Right kidney (tissue), 9 donors: ENCODE data around the gene SUSD1.
"Not testable (repeated sequence)": the region's sequence is repeated elsewhere in the genome, so short reads cannot be mapped to it uniquely, and the experiment has no call there.

Experiments used
- DNase-seq: peaks from one replicate; pipeline ENCODE4 v3.0.0-alpha.2; 2016
- long read RNA-seq, 8 donors: transcript quantifications; one replicate each; lab custom pipeline, GENCODE V29; 2026

Gene SUSD1
- long read RNA-seq, donor 1, partial matches to known transcripts, result 8 of 9 reads
- long read RNA-seq, donor 1, other reads (novel, unspliced or antisense), result 0 of 9 reads
- long read RNA-seq, donor 2, partial matches to known transcripts, result 0 of 1 reads
- long read RNA-seq, donor 2, other reads (novel, unspliced or antisense), result 0 of 1 reads
- long read RNA-seq, donor 3, partial matches to known transcripts, result 8 of 9 reads
- long read RNA-seq, donor 3, other reads (novel, unspliced or antisense), result 0 of 9 reads
- long read RNA-seq, donor 4, result 0 reads
- long read RNA-seq, donor 5, partial matches to known transcripts, result 9 of 10 reads
- long read RNA-seq, donor 5, other reads (novel, unspliced or antisense), result 0 of 10 reads
- long read RNA-seq, donor 6, partial matches to known transcripts, result 0 of 2 reads
- long read RNA-seq, donor 6, other reads (novel, unspliced or antisense), result 0 of 2 reads
- long read RNA-seq, donor 7, result 0 reads
- long read RNA-seq, donor 8, partial matches to known transcripts, result 0 of 4 reads
- long read RNA-seq, donor 8, other reads (novel, unspliced or antisense), result 0 of 4 reads

DNA sequence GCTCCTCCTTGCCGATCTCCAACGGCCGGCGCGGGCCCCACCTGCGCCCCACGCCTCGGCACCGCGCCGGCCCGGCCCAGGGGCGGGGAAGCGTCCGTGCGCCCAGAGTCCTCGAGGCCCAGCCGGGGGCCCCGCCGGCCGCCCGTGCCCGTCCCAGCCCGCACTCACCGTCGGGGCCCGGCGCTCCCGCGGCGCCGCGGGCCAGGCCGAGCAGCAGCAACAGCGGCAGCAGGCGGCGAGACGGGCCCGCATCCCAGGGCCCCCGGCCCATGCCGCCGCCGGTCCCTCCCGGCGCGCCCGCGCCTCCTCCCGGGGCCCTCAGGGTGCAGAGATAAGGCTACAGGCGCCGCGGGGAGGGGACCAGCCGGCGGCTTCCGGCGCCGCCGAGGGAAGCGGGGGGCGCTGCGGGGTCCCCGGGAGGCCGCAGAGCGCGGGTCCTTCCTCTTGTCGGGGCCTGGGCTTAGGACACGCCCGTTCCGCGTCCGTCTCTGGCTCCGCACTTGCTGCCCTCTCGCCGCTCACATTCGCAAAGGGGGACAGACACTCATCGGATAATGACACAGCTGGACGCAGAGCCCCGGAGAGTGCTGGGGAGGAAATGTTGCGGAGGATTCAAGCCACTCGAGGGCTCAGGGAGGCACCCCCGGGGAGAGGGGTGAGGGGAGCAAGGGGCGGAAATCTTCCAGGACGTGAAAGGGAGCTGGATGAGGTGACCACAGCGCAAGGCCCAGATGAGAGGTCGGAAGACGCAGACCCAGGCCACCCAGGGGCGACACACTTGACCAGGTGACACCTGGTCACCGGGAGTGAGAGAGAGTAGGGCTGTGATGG, at the start of gene SUSD1:
Gene SUSD1 (minus strand): TSS at position 333 of the 831 bp plus-strand sequence. CDS start 62 bp downstream, at position 271.
- peak; percentile 80 for DNase-seq

DNA sequence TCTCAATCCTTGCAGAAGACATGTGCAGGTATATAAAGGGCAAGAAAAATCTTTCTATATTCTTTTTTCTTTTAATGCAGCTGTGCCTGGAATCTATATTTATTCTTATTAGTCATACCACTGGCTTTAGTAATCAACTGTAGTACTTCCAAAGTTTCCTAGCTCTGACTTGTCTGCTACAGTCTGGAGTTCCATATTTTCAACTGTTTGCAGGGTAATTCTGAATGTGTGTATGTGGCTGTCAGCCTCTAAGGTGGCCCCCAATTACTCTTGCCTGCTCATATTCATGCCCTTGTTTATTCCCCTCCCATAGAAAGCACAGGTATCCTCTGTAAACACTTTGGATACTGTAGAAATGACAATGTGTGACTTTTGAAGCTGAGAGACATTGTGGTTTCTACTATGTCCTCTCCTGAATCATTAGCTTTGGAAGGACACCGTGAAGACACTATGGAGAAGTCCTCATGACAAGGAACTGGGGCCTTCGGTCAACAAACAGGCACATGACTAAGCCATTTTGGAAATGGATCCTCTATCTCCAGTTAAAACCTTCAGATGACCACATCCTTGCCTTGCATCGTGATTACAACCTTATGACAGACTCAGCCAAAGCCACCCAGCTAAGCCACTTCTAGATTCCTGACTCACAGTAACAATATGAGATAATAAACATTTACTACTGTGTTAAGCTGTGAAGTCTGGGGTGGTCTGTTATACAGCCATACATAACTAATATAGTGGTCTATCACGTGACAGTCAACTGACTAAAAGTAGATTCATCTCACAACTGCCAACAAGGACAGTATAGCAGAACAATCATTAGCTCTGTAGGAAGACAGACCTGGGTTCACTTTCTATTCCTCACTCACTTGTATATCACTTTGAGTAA, 49.5 kb upstream of the SUSD1 start:
- DNase-seq, result no peak

GRCh38 chr9:112218908-112219307, 43.8 kb upstream of the SUSD1 start:
- DNase-seq, result no peak

GRCh38 chr9:112212926-112213325, 37.8 kb upstream of the SUSD1 start:
- no peak for DNase-seq

GRCh38 chr9:112207451-112207850, 32.4 kb upstream of the SUSD1 start:
- no peak for DNase-seq

DNA sequence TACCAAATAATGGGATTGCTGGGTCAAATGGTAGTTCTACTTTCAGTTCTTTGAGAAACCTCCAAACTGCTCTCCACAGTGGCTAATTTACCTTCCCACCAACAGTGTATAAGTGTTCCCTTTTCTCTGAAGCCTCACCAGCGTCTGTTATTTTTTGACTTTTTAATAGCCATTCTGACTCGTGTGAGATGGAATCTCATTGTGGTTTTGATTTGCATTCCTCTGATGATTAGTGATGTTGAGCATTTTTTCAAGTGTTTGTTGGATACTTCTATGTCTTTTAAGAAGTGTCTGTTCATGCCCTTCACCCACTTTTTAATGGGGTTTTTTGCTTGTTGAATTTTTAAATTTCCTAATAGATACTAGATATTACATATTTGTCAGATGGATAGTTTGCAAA, 28.4 kb upstream of the SUSD1 start:
- DNase-seq, result no peak

DNA sequence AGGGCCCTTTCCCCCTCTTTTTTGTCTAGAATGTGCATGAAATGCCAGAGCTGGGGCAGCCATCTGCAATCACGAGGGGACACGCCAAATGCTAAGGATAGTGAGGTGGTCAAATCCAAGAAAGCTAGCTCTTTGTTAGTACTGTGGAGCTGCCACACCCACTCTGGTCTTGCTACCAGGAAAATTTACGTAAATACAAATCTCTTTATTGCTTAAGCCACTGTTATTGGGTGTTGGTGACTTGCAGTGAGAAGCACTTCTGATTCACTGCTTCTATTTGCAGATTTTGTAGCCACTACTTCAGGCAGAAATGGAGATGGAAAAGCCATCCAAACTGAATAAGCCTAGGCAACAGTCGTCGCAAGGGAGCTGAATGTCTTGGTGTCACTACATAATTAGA, 25.6 kb upstream of the SUSD1 start:
- DNase-seq, result no peak

GRCh38 chr9:112198646-112199045, 23.5 kb upstream of the SUSD1 start:
- no peak for DNase-seq

DNA sequence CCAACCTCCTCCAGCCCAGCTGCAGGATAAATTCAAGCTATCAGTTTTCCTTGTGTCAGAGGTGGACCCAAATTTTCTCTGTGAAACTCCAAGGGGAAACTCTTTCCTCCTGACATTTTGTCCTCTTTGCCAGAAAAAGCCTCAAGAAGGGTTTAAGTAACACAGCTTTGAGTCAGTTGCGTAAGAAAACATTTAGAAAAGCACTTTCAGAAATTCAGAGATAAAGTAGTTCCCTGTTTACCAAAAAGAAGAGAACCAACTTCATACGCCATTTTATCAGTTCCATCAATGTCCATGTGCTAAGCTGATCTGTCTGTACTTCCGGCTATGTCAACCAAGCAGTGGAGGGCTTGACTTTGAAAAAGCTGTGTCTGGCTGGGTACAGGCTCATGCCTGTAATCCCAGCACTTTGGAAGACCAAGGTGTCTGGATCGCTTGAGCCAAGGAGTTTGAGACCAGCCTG, 19.9 kb upstream of the SUSD1 start:
- peak; percentile 37 for DNase-seq

DNA sequence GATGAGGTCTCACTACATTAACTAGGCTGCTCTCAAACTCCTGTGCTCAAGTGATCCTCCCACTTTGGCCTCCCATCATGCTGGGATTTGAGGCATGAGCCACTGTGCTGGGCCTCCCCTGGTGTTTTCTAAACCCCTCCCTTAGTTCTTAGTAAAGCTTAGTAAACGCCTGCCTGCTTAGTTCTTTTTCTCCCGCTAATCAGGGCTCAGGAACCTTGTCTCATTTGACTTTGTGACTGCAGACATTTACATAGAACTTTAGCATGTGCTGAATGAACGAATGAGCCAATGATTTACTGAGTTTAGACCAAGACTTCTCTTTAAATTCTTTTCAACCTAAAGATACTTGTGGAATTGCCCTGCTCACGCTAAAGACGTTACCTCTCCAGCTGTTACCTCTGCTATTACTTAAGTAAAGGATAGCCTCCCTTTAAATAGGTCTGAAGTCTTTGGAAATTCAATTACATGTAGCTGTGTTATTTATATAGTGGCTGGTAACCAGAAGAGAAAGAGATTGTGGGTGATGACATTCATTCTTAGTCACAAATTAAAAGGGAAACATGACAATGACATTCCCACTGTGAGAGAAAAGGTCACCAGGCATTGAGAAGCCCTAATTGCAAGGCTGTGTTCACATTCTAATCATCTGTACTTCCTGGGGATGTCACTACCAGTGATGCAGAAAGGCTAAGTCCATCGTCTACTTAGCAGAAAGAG, 18.6 kb upstream of the SUSD1 start:
- DNase-seq, result no peak

DNA sequence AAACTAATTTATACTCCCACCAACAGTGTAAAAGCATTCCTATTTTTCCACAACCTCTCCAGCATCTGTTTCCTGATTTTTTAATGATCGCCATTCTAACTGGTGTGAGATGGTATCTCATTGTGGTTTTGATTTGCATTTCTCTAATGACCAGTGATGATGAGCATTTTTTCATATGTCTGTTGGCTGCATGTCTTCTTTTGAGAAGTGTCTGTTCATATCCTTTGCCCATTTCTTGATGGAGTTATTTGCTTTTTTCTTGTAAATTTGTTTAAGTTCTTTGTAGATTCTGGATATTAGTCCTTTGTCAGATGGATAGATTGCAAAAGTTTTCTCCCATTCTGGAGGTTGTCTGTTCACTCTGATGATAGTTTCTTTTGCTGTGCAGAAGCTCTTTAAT, 15.2 kb upstream of the SUSD1 start:
- DNase-seq, result not testable (repeated sequence)

DNA sequence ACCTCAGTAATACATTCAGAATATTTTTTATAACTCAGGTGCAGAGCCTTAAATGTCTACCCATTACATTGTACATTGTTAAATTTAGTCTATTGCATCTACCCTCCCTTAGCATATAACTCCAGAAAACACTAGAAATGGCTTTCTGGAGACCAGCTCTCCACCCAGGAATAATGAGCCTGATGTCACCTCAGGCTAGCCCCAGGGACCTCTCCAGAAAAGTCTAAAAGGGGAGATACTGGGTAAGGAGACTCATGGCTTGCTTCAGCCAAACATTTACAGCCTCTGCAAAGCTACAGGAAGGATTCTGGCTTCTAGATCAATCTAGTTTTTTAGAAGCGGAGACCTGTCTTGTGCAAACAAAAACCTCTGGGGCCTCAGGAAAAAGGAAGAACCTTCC, 13.8 kb upstream of the SUSD1 start:
- DNase-seq, result no peak

- no peak for DNase-seq
Measured at GRCh38 chr9:112187404-112187803, 12.3 kb upstream of the SUSD1 start.

- no peak for DNase-seq
Measured at GRCh38 chr9:112186695-112187094, 11.6 kb upstream of the SUSD1 start.

DNA sequence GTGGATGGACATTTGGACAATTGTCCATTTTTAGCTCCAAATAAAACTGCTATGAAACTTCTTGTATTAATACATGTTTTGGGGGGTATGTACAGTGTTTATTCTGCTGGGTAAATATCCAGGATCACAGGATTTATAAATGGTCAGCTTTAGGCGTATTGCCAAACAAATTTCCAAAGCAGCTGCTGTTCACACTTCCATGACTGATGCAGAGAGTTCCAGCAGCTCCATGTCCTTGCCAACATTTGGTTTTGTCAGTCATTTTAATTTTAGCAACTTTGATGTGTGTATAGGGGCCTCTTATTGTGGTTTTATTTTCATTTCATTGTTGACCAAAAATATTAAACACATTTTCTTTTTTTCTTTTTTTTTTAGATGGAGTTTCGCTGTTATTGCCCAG, 9.8 kb upstream of the SUSD1 start:
- DNase-seq, result no peak

GRCh38 chr9:112184221-112184620, 9.1 kb upstream of the SUSD1 start:
- DNase-seq, result no peak

GRCh38 chr9:112180387-112180881, 5.3 kb upstream of the SUSD1 start:
- no peak for DNase-seq

- DNase-seq, result no peak
Measured at GRCh38 chr9:112179816-112180215, 4.7 kb upstream of the SUSD1 start.

DNA sequence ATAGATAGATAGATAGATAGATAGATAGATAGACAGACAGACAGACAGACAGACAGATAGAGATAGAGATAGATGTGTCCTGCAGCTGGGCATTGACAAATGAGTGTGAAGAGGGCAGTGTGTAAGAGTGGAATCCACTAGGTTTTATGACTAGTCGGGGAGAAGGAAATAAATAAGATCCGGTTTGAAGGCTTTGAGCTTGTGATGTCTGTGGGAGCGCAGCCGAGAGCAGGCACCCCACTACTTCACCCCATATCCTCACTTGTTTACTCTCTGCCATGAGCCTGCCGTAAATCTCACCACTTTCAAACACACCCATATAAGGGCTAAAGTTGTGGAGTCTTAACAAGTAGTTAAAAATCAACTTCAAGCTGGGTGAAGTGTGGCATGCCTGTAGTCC, 1.4 kb upstream of the SUSD1 start:
- peak; percentile 53 for DNase-seq

DNA sequence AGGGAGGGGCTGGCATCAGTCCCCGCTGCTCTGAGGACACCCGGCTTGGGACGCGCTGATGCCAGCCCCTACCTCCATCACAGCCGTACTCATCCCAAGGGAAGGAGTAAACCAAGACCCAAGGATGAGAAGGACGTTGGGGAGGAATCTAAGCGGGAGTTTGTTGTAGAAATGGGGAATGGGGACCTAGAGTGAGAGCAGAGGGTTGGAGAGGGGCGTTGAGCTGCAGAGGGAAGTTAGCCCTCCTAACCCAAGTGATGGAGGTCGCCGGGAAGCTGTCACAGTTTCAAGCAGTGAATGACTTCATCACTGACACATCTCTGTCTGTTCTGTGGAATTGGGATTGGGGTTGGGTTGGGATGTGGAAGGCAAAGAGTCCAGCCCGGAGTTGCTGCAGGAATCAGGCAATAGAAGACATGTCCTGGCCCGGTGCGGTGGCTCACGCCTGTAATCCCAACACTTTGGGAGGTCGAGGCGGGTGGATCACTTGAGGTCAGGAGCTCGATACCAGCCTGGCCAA, 759 bp upstream of the SUSD1 start:
- no peak for DNase-seq
